Right renal cortex interstitium (tissue), 3 donors: ENCODE results near the gene NEK5. TPM values are rescaled to one million over a fixed set of nuclear protein-coding genes. Genes with fewer than 3 reads are reported as not detected.

ENCODE experiments used
- DNase-seq, 3 donors: peaks; one replicate each; pipeline ENCODE4 v3.0.0-alpha.2; 2013; ENCODE audit warnings: low read depth in 3 of 3, low spot score in 2 of 3
- polyA plus RNA-seq, 3 donors: library from polyadenylated mRNA; unstranded; fragments of 120-200 nt; gene quantifications; one replicate each; pipeline ENCODE4 v1.2.1, GENCODE V29; 2013; ENCODE audit not compliant: insufficient read length in 3 of 3

NEK5 gene
- polyA plus RNA-seq, 3 donors: 3.0 to 4.1 (median 3.3) TPM

DNA sequence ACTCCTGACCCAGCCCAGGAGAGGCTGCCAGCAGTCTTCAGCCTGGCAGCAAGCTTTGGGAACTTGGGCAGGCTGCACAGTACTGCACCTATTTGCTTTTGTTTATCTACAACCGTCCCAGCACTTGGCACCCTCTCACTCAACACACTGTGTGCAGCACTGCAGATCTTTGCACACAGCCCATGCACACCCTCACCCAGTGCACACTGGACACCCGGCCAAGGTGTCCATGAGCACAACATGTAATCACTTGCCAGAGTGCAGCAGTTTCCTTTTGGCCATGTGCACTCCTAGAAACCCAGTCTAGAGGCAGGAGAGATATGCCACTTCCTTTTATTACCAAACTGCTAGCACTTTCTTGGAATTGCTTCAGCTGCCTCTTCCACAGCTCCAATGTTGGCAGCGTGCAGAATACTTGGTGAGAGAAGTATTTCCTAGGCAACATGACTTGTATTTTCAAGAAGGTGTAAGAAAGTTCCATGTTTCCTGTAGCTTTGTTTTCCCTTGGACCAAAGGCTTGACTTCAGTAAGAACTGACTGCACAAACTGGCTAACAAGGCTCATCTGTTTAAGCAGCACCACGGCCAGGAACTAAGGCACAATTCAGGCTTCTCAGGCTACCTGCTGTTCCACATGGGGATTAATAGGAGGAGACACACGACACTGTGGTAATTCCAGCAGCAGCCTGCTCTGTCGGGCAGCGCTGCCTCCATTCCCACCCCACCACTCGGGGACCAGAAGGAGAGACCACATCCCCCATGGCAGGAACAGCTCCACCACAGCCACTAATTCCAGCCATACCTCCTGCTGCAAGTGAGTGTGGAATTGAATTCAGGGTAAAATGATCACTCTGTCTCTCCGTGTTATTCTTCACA is 133.0 kb downstream of the NEK5 start:
- DNase-seq: no peak

DNA sequence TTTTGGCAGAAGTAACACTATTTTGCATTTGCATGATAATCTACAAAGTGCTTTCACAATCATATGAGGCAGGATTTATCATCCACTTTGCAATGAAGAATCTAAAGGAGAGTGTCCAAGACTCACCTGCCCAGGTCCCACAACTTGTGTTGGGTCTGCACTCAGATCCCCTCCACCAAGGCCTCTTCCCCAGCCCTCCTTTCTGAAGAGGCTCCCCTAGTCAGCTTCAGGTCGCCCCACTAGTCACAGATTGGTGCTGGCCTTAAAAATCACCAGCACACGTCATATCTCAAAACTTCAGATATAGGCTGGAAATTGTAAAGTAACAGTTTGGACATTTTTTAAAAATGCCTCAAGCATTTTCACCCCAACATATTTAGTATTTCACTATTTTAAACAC is 135.2 kb downstream of the NEK5 start:
- DNase-seq: no peak

DNA sequence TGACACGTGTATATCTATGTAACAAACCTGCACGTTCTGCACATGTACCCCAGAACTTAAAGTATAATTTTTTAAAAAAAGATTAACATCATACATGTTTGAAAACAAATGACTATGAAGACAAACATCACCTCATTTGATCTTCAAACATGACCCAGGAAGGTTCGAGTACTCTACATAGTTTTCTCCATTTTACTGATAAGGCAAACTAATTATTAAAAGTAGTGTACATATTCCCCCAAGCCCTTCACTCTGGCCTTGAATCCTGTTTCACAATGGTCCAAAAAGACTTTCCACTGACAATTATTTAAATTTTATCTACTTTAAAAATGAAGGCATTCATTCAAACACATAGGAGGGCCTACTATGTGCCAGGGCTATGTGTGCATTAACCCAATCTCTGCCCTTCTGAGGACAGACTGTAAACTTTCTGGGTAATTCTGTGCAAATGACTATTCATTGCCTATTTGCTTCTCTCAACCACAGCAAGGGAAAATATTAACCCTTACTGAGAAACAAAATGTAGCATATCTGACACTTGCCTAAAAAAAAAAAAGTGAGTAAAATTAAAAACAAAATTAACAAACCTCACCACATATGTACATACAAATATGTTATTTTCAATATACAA is 139.8 kb downstream of the NEK5 start:
- DNase-seq: no peak

Other genes with a start within 250 kb of the NEK5 start
- 10 to 100 TPM; 16.2 to 18.6 (median 17.1) TPM for gene ATP7B, start 117.6 kb downstream of the NEK5 start, polyA plus RNA-seq
- gene ALG11, start 116.7 kb downstream of the NEK5 start, polyA plus RNA-seq: 10 to 100 TPM; 27.1 to 35.3 (median 31.8) TPM
- 10 to 100 TPM; 33.3 to 37.2 (median 35.2) TPM for gene UTP14C, start 104.4 kb downstream of the NEK5 start, polyA plus RNA-seq
- 10 to 100 TPM; 27.3 to 33.4 (median 28.5) TPM for gene NEK3, start 30.5 kb upstream of the NEK5 start, polyA plus RNA-seq